Stimulated activated CD4-positive, alpha-beta T cell treated with anti-CD3 and anti-CD28 coated beads, Interleukin-15, amount 100 ng/mL, for 48 hours (primary cell): ENCODE measurements around the gene POPDC2.

ENCODE experiments used
- DNase-seq, 2 donors: peaks; one replicate each; pipeline ENCODE4 v3.0.0-alpha.2; 2020; ENCODE audit warnings: low read depth in 2 of 2

POPDC2 gene

DNA sequence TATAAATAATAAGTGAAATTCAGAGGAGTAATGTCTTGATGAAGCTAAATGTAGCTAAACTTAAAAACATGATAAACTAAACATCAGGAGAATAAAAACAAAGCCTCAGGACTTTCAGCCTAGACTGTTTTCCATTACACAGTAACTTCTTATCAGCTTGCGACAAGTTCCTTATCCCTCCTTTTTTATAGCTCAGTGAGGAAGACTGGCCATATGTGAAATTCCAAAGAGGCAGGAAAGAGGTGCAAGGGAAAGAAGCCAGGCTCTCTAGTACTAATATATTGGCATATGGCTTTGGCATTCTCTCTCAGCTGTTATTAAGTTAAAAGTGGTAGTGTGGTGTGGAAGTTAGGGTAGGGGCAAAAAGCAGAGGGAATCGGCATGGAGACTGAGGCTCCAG lies 12.4 kb upstream of the POPDC2 start:
- DNase-seq, result no peak

GRCh38 chr3:119669906-119670570 lies 9.6 kb upstream of the POPDC2 start:
- DNase-seq, result no peak

DNA sequence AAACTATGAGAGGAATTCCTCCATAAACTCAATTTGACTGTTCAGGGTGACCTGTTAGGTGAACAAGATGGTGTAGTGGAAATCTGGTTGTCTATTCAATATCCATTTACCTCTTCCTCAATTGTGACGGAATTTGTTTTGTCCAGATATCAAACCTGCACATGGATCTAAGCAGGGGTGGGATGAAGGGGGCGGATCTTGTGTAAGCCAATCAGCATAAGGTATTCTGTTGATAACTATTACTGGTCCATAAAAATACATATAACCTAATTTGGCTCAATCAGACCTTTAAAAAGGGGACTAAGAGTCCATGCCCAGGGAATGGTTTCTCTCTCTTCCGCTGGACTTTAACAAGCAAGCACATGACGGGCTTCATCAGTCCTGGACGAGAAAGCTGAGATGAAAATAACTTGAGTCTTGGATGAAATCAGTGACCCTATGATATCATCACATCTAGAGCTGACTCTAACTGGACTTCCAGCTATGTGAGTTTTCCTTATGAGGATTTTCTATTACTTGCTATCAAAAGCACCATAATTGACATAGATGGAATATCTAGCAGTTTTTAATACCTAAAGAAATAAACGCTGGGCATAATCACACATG lies 5.7 kb upstream of the POPDC2 start:
- no peak for DNase-seq

- DNase-seq, result no peak
Observed at GRCh38 chr3:119664850-119665379, 4.5 kb upstream of the POPDC2 start.

DNA sequence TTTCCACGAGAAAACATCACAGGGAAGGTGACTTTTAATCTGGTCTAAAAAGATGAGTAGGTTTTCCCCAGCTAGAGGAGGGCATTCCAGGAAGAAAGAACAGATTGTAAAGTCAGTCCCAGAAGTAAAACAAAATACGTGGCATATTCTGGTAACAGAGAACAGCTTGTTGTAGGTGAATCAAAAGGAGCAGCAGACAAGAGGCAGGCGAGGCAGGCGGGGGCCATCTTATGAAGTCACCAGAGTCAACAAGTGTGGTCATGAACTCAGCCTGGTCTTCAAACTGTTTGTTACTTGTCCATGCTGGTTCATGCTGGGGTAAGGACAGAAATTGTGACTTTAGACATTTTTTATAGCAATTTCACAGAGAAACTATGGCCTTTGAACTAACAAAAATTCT lies 4.0 kb upstream of the POPDC2 start:
- no peak for DNase-seq

GRCh38 chr3:119663885-119664284 lies 3.5 kb upstream of the POPDC2 start:
- DNase-seq, result no peak

GRCh38 chr3:119662604-119663373 lies 2.4 kb upstream of the POPDC2 start:
- DNase-seq, result no peak

GRCh38 chr3:119659606-119660291 lies 640 bp downstream of the POPDC2 start:
- no peak for DNase-seq

- DNase-seq, result no peak
Observed at GRCh38 chr3:119658994-119659393, 1.4 kb downstream of the POPDC2 start.

- DNase-seq, result no peak
Observed at GRCh38 chr3:119657887-119658702, 2.3 kb downstream of the POPDC2 start.

DNA sequence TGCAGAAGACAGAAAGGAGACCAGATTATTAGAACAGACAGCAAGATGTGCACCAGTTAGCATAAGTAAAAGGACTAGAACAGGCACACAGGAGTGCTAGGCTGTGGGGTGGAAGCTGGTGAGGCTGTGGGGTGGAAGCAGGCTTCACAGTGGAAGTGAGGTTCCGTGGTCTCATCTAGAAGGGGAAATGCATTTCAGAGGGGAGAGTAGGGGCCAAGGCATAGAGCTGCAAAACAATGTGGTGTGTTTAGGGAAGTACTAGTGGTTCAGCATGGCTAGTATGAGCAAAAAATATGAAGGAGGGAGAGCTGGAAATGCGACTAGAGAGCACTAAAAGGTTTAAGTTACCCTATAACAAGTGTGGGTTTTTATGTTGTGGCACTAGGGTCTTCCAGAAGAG lies 6.5 kb downstream of the POPDC2 start:
- no peak for DNase-seq

DNA sequence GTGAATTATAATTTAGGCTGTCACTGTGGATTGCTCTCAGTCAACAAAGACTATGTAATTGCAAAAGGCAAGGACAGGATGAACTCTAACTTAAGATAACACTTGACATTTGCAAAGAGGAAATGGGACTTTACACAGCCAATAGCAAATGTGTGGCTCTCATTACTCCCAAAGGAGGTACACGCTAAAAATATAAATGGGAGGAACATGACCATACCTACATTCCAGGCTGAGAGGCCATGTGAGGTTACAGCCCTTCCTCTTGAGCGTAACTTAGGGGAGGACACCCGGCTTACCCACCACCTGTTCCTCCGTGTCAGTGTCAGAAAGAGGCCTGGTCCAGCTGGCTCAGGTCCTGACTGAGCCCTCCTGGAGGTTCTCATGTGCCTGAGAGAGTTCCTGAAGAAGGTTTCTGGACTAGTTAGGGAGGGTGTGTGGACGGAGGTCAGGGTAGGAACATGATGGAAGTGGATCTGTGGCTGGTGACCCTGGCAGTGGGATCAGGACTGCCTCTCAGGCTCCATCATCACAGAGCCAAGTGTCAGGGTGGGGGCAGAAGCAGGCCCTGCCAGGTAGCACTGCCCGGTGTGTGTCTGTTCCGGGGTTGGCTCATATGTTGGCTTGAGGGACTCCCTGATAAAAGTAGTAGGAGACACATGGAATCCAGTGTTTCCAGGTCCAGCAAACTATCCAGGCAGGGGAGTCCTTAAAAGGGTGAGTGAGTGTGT lies 7.9 kb downstream of the POPDC2 start:
- DNase-seq, result no peak

GRCh38 chr3:119649761-119650160 lies 10.6 kb downstream of the POPDC2 start:
- DNase-seq, result no peak

DNA sequence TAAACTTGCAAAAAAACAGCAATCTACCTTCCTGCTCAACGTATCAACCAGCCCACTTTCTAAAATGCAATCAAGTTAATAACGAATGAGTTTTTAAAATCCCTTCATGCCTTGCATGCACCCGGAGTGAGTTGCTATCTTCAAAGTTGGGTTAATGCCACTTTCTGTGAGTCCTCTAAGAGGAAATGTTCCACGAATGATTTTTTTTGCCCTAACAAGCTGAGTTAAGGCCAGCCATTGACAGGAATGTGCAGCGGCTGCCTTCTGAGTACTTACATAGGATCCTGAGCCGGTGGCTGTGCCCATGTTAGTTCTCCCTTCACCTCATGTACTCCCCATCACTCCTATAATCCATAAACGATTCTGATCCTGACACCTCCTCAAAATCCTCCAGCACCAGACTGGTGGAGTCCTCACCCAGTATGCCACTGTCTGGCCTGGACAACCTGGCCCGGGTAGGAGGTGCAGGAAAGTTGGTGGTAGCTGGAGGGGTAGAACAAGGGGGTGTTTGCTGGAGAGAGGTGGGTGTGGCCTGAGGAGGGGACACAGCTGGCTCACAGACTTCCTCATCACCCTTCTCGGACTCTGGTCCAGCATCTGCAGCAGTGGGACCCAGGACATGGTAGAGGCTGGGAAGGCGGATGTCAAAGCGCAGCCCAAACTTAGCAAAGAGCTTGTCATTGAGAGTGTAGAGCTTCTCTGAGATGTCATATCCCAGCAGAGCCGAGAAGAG lies 12.4 kb downstream of the POPDC2 start:
- DNase-seq, result no peak

DNA sequence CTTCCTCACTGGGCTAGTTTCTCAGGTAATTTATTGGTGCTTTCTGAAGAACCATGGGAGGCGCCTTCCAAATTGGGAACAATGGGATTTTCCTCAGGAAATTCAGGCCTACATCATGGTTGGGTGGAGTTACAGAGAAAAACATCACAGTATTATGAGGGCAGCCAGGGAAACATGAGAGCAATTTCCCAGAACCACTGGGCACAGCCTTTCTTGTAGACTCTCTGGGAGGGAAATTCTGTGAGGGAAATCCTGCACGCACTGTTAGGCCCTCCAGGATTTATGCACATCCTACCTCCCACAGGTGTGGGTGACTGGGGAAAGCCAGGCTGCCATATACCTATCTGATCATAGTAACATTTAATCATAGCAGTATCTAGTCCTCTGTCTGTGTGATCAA lies 13.2 kb downstream of the POPDC2 start:
- no peak for DNase-seq

DNA sequence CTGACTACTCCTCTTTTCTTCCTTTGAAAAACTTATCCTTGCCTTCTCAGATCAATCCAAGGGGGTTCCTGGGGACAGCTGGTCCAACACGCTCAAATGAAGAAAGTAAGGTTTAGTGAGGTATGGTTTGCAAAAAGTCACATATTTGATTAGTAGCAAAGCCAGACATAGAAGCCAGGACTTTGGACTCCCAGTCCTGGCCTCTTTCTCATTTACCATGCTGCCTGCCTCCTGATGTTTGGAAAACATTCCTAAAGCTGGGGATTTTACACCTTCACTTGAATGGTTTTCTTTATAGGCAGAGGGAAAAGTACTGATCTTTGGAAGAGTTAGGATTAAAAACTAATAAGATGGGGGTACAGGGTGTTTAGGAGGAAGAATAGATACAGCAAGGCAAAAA lies 14.6 kb downstream of the POPDC2 start:
- DNase-seq, result no peak

- DNase-seq, result no peak
Observed at GRCh38 chr3:119644481-119644880, 15.9 kb downstream of the POPDC2 start.

DNA sequence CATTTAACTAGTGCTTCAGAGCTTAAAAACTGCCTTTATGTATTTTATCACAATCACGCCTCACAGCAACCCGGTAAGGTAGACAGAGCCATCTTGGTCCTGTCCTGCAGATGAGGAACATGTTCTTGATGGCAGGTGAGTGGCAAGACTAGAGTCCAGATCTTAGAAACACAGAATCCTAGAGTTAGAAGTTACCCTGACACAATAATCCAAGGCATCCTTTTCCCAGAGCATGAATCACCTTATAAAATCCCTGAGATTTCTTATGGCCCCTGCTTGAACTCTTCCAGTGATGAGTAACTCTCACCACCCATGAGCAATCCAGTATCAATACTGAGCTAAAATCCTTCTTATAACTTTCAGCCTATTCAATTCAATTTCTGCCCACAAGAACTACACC lies 16.9 kb downstream of the POPDC2 start:
- no peak for DNase-seq

DNA sequence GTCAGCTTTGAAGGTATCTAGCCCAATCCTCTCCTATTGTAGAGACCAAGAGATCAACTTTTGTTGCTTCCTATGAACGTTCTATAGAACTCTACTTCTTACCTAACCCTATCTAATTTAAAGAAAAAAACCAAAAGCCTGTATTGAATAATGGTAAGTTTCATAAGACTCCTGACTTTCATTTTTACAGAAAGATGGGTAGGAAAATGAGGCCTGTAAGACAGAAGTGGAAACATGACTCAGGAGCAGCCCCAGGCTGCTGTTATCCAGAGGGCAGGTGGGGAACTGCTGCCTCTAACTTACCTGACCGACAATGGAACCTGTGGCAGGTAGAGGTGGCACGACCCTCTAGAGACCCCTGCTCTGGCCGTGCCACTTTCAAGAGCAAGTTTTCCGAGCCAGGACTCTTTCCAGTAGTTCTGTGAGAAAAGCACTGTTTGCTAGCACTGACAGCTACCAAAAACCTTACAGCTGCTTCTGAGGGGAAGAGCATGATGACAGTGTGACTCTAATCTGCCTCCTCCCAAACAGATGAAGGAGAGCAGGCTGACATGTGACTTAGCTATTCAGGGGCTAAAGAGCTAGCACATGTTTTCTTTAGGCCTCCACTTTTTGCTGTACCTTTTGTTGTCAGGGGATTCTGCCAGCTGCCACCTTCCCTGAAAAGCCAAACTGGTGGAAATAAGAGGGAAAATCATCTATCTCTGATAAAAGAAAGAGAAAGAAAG lies 17.5 kb downstream of the POPDC2 start:
- no peak for DNase-seq
